BE2C (cell line): Measurements from ENCODE around the gene PRKG1.
A peak's percentile ranks its signal among the peaks of the same experiment; 100 is the strongest.

ENCODE experiments used
- DNase-seq: peaks from one replicate; pipeline ENCODE4 v3.0.0-alpha.2; 2020
- H3K27me3 ChIP-seq: fragments of 250-450 bp; sonication (Bioruptor Pico); 2 replicates; pipeline ENCODE4 v1.5.1; 2020; ENCODE audit warnings: mild to moderate bottlenecking
- H3K36me3 ChIP-seq: fragments of 250-450 bp; sonication (Bioruptor Pico); 2 replicates; pipeline ENCODE4 v1.5.1; 2020; ENCODE audit warnings: mild to moderate bottlenecking
- H3K4me1 ChIP-seq: fragments of 250-450 bp; sonication (Bioruptor Pico); 2 replicates; pipeline ENCODE4 v1.5.1; 2020
- H3K4me3 ChIP-seq: 2 replicates; pipeline ENCODE4 v1.5.1; 2011; ENCODE audit warnings: low read depth, low read length
- H3K9me3 ChIP-seq: fragments of 250-450 bp; sonication (Bioruptor Pico); 2 replicates; pipeline ENCODE4 v1.5.1; 2020
- CTCF ChIP-seq: IDR thresholded peaks from 2 replicates; pipeline ENCODE4 v1.5.1; 2012; ENCODE audit warnings: mild to moderate bottlenecking, low read depth, low read length

PRKG1 gene

DNA sequence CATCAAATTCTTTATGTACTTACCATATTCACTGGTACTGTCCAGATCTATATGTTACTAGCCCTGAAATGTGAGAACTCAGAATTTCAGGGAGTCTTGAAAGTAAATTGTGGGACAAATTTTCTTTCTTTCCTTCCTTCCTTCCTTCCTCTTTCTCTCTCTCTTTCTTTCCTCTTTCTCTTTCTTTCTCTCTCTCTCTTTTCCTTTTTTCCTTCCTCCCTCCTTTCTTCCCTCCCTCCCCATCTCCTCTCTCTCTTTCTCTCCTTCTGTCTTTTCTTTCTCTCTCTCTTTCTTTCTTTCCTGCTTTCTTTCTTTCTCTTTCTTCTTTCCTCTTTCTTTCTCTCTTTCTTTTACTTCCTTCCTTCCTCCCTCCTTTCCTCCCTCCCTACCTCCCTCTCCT lies 882.5 kb downstream of the PRKG1 start:
- no peaks in the 10 kb centered on the region for H3K4me1 ChIP-seq
- H3K4me3 ChIP-seq: no peak overlapping the region
- no peaks in the 10 kb centered on the region for H3K9me3 ChIP-seq
- no peaks in the 10 kb centered on the region for H3K36me3 ChIP-seq
- no peak for DNase-seq
- no peaks in the 10 kb centered on the region for H3K27me3 ChIP-seq
- no peak for TF ChIP-seq CTCF

- DNase-seq: no peak
- Histone ChIP-seq H3K9me3 (no peaks in the 10 kb centered on the region), H3K4me1 (no peaks in the 10 kb centered on the region), H3K27me3 (no peaks in the 10 kb centered on the region), H3K36me3 (no peaks in the 10 kb centered on the region), H3K4me3 (no peak overlapping the region)
- peak; percentile 47 for TF ChIP-seq CTCF
Measured at GRCh38 chr10:51960494-51960895, 886.2 kb downstream of the PRKG1 start.

GRCh38 chr10:51961401-51961800 lies 887.1 kb downstream of the PRKG1 start:
- Histone ChIP-seq H3K27me3 (no peaks in the 10 kb centered on the region), H3K4me1 (no peaks in the 10 kb centered on the region), H3K4me3 (no peak overlapping the region), H3K36me3 (no peaks in the 10 kb centered on the region), H3K9me3 (no peaks in the 10 kb centered on the region)
- no peak for TF ChIP-seq CTCF
- DNase-seq: no peak

GRCh38 chr10:51964630-51965029 lies 890.3 kb downstream of the PRKG1 start:
- no peaks in the 10 kb centered on the region for H3K27me3 ChIP-seq
- no peaks in the 10 kb centered on the region for H3K36me3 ChIP-seq
- no peaks in the 10 kb centered on the region for H3K4me1 ChIP-seq
- DNase-seq: no peak
- no peak for TF ChIP-seq CTCF
- no peak overlapping the region for H3K4me3 ChIP-seq
- H3K9me3 ChIP-seq: no peaks in the 10 kb centered on the region

- Histone ChIP-seq H3K9me3 (no peaks in the 10 kb centered on the region), H3K4me3 (no peak overlapping the region), H3K36me3 (no peaks in the 10 kb centered on the region), H3K4me1 (no peaks in the 10 kb centered on the region), H3K27me3 (no peaks in the 10 kb centered on the region)
- TF ChIP-seq CTCF: no peak
- no peak for DNase-seq
Measured at GRCh38 chr10:51965451-51965850, 891.2 kb downstream of the PRKG1 start.

GRCh38 chr10:51972733-51973346 lies 898.6 kb downstream of the PRKG1 start:
- no peaks in the 10 kb centered on the region for H3K27me3 ChIP-seq
- no peaks in the 10 kb centered on the region for H3K36me3 ChIP-seq
- no peak overlapping the region for H3K4me3 ChIP-seq
- H3K4me1 ChIP-seq: no peaks in the 10 kb centered on the region
- DNase-seq: no peak
- TF ChIP-seq CTCF: no peak
- H3K9me3 ChIP-seq: no peaks in the 10 kb centered on the region
